ENCODE results near the gene POR. TPM values are rescaled to one million over a fixed set of nuclear protein-coding genes. Genes with fewer than 3 reads are reported as not detected.

The POR gene
- total and polyA plus RNA-seq, 2 of the 13 experiments (the other 11 are each of a cell fraction or from before 2014, with no cell fraction given) = 145 to 266 TPM

GRCh38 chr7:75906991-75907667, 7.8 kb upstream of the POR start (continued):
- TF ChIP-seq ZNF275 (CRISPR knock-in tag; IDR thresholded peaks at IDR 0.05; ENCODE audit: borderline replicate concordance) (0 out of 2 replicates have a peak, but pooled peaks have one; percentile 20), ZNF607 (CRISPR knock-in tag; IDR thresholded peaks at IDR 0.05; ENCODE audit: borderline replicate concordance) (no peak), ZNF142 (CRISPR knock-in tag; IDR thresholded peaks at IDR 0.05) (no peak), HOXA9 (CRISPR knock-in tag; IDR thresholded peaks at IDR 0.05; ENCODE audit: borderline replicate concordance) (no peak), REL (CRISPR knock-in tag; conservative IDR thresholded peaks at IDR 0.05) (no peak), GTF2F1 (IDR thresholded peaks at IDR 0.05; ENCODE audit: low read length) (no peak), ZFX (CRISPR knock-in tag; IDR thresholded peaks at IDR 0.05; ENCODE audit: low read depth) (no peak), SRSF9 (IDR thresholded peaks at IDR 0.05; ENCODE audit: borderline replicate concordance, insufficient read depth, low read depth, low read length, poor library complexity, severe bottlenecking) (no peak), ZNF720 (CRISPR knock-in tag; IDR thresholded peaks at IDR 0.05) (no peak), KAT8 (CRISPR knock-in tag; IDR thresholded peaks at IDR 0.05) (peak; percentile 43; the same call in 1 of the 2 replicates), ZNF30 (CRISPR knock-in tag; IDR thresholded peaks at IDR 0.05) (no peak), IKZF5 (CRISPR knock-in tag; IDR thresholded peaks at IDR 0.05) (peak; percentile 35; the same call in 1 of the 2 replicates), MBNL3 (CRISPR knock-in tag; conservative IDR thresholded peaks at IDR 0.05) (no peak), ZMYM4 (CRISPR knock-in tag; IDR thresholded peaks at IDR 0.05) (no peak), FOXO4 (CRISPR knock-in tag; conservative IDR thresholded peaks at IDR 0.05) (no peak), CSRNP1 (CRISPR knock-in tag; IDR thresholded peaks at IDR 0.05) (no peak), KDM2A (CRISPR knock-in tag; IDR thresholded peaks at IDR 0.05; ENCODE audit: borderline replicate concordance, low read depth) (0 out of 2 replicates have a peak, but pooled peaks have one; percentile 1)
